Panc1 (cell line): ENCODE measurements around the gene RNF145.

Experiments used
- TF ChIP-seq, protein P1 (sequence below), 2 experiments: IDR thresholded peaks; 2 replicates each; pipeline ENCODE4 v1.6.1; 2011 to 2012; ENCODE audit warnings: low read depth in 2 of 2, control low read depth in 1 of 2, low read length in 1 of 2, mild to moderate bottlenecking in 1 of 2, moderate library complexity in 1 of 2; ENCODE audit not compliant: insufficient read depth in 1 of 2
- TF ChIP-seq, protein P2 (sequence below): fragments of 450-650 bp; IDR thresholded peaks from 2 replicates; pipeline ENCODE4 v1.5.1; 2017; ENCODE audit warnings: mild to moderate bottlenecking

DNA sequence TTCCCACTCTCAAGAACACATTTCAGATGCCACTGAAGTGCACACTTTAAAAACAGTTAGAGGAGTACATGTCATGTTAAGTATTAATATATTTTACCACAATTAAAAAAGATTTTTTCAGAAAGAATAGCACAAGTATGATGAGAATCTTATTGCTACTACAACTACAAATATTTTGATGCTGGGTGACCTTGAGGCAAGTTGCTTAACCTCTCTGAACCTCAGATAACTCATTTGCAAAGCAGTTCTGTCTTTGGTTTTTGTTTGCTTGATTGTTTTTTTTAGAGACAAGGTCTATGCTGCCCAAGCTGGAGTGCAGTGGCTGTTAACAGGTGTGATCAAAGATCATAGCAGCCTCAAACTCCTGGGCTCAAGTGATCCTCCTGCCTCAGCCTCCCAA is 95.9 kb downstream of the RNF145 start:
- TF ChIP-seq, protein P1, sequence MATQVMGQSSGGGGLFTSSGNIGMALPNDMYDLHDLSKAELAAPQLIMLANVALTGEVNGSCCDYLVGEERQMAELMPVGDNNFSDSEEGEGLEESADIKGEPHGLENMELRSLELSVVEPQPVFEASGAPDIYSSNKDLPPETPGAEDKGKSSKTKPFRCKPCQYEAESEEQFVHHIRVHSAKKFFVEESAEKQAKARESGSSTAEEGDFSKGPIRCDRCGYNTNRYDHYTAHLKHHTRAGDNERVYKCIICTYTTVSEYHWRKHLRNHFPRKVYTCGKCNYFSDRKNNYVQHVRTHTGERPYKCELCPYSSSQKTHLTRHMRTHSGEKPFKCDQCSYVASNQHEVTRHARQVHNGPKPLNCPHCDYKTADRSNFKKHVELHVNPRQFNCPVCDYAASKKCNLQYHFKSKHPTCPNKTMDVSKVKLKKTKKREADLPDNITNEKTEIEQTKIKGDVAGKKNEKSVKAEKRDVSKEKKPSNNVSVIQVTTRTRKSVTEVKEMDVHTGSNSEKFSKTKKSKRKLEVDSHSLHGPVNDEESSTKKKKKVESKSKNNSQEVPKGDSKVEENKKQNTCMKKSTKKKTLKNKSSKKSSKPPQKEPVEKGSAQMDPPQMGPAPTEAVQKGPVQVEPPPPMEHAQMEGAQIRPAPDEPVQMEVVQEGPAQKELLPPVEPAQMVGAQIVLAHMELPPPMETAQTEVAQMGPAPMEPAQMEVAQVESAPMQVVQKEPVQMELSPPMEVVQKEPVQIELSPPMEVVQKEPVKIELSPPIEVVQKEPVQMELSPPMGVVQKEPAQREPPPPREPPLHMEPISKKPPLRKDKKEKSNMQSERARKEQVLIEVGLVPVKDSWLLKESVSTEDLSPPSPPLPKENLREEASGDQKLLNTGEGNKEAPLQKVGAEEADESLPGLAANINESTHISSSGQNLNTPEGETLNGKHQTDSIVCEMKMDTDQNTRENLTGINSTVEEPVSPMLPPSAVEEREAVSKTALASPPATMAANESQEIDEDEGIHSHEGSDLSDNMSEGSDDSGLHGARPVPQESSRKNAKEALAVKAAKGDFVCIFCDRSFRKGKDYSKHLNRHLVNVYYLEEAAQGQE (IDR thresholded peaks at IDR 0.05; ENCODE audit: insufficient read depth in 1 of 2, low read depth in 2 of 2, low read length in 1 of 2): no peak
- TF ChIP-seq, protein P2, sequence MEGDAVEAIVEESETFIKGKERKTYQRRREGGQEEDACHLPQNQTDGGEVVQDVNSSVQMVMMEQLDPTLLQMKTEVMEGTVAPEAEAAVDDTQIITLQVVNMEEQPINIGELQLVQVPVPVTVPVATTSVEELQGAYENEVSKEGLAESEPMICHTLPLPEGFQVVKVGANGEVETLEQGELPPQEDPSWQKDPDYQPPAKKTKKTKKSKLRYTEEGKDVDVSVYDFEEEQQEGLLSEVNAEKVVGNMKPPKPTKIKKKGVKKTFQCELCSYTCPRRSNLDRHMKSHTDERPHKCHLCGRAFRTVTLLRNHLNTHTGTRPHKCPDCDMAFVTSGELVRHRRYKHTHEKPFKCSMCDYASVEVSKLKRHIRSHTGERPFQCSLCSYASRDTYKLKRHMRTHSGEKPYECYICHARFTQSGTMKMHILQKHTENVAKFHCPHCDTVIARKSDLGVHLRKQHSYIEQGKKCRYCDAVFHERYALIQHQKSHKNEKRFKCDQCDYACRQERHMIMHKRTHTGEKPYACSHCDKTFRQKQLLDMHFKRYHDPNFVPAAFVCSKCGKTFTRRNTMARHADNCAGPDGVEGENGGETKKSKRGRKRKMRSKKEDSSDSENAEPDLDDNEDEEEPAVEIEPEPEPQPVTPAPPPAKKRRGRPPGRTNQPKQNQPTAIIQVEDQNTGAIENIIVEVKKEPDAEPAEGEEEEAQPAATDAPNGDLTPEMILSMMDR: no peak
